SK-N-SH treated with all-trans-retinoic acid at 6 μM for 48 hours (cell line): Measurements from ENCODE around the gene MFN2.
"Not testable (repeated sequence)": the region's sequence is repeated elsewhere in the genome, so short reads cannot be mapped to it uniquely, and the experiment has no call there.

ENCODE experiments used
- ATAC-seq: fragments of 200-7000 bp; cut with Tn5 transposase; 3 replicates; pipeline ENCODE4 v1.9.1; 2020; ENCODE audit warnings: mild to moderate bottlenecking, moderate library complexity
- ARNTL ChIP-seq: fragments of 450-650 bp; formaldehyde crosslinking; IDR thresholded peaks from 2 replicates; pipeline ENCODE4 v1.5.0; 2020; ENCODE audit warnings: low read depth, mild to moderate bottlenecking, moderate library complexity, borderline replicate concordance
- BACH2 ChIP-seq: fragments of 250-450 bp; sonication (Bioruptor Pico); IDR thresholded peaks from 2 replicates; pipeline ENCODE4 v1.9.0; 2021; ENCODE audit warnings: mild to moderate bottlenecking, borderline replicate concordance
- CREB5 ChIP-seq: fragments of 250-450 bp; sonication (Bioruptor Pico); IDR thresholded peaks from 2 replicates; pipeline ENCODE4 v1.5.1; 2020; ENCODE audit warnings: low read depth, mild to moderate bottlenecking, moderate library complexity
- CSDC2 ChIP-seq: fragments of 250-450 bp; sonication (Bioruptor Pico); IDR thresholded peaks from 2 replicates; pipeline ENCODE4 v1.5.0; 2020; ENCODE audit warnings: mild to moderate bottlenecking, moderate library complexity
- OSR1 ChIP-seq: fragments of 250-450 bp; sonication (Bioruptor Pico); IDR thresholded peaks from 2 replicates; pipeline ENCODE4 v1.8.0; 2022; ENCODE audit warnings: moderate library complexity, mild to moderate bottlenecking, inconsistent platforms
- RARB ChIP-seq: fragments of 250-450 bp; sonication (Bioruptor Pico); IDR thresholded peaks from 2 replicates; pipeline ENCODE4 v1.8.0; 2021; ENCODE audit warnings: mild to moderate bottlenecking, moderate library complexity
- TOX ChIP-seq: fragments of 250-450 bp; sonication (Bioruptor Pico); IDR thresholded peaks from 2 replicates; pipeline ENCODE4 v1.8.0; 2021; ENCODE audit warnings: mild to moderate bottlenecking, moderate library complexity, borderline replicate concordance
- ZC3H10 ChIP-seq: fragments of 250-450 bp; sonication (Bioruptor Pico); IDR thresholded peaks from 2 replicates; pipeline ENCODE4 v1.5.1; 2021; ENCODE audit warnings: mild to moderate bottlenecking, moderate library complexity
- ZFP3 ChIP-seq: fragments of 250-450 bp; sonication (Bioruptor Pico); IDR thresholded peaks from 2 replicates; pipeline ENCODE4 v1.5.0; 2020; ENCODE audit warnings: mild to moderate bottlenecking, moderate library complexity
- ZFP30 ChIP-seq: fragments of 450-650 bp; formaldehyde crosslinking; IDR thresholded peaks from 2 replicates; pipeline ENCODE4 v1.5.0; 2022; ENCODE audit warnings: mild to moderate bottlenecking, moderate library complexity
- ZNF70 ChIP-seq: fragments of 450-650 bp; formaldehyde crosslinking; IDR thresholded peaks from 2 replicates; pipeline ENCODE4 v1.5.0; 2020; ENCODE audit warnings: mild to moderate bottlenecking, moderate library complexity
- ZNF8 ChIP-seq: fragments of 450-650 bp; formaldehyde crosslinking; IDR thresholded peaks from 2 replicates; pipeline ENCODE4 v1.5.0; 2020; ENCODE audit warnings: mild to moderate bottlenecking, moderate library complexity
- TF ChIP-seq, protein P1 (sequence below): fragments of 250-450 bp; sonication (Bioruptor Pico); IDR thresholded peaks from 2 replicates; pipeline ENCODE4 v1.5.0; 2020; ENCODE audit warnings: mild to moderate bottlenecking, moderate library complexity
- TF ChIP-seq, protein P2 (sequence below): fragments of 250-450 bp; sonication (Bioruptor Pico); IDR thresholded peaks from 2 replicates; pipeline ENCODE4 v1.8.0; 2021; ENCODE audit warnings: low read depth, mild to moderate bottlenecking, moderate library complexity, borderline replicate concordance

The MFN2 gene

DNA sequence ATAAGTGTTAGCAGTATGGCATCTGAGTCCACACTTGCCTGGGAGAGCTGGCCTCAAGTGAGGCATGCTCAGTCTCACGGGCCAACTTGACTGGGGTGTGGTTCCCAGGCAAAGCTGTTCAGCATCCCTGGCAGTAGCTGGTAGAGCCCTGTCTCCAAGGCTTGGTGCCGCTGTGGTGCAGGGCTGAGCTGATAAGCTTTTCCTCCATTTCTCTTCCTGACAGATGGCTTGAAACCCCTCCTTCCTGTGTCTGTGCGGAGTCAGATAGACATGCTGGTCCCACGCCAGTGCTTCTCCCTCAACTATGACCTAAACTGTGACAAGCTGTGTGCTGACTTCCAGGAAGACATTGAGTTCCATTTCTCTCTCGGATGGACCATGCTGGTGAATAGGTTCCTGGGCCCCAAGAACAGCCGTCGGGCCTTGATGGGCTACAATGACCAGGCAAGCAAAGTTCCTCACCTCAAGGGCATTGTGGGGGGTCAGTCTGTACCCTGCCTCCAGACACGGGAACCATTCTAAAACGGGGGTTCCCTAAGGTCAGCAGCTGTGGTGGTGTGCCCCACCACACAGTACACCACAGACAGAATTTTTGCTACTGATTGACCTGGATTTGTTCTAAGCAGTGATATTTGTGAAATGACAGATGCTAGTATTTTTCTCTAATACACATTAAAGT is 25.4 kb downstream of the MFN2 start:
- no peak for TF ChIP-seq ARNTL (CRISPR knock-in tag)
- TF ChIP-seq, all 23 proteins: peak for 0
- ATAC-seq = no peak

DNA sequence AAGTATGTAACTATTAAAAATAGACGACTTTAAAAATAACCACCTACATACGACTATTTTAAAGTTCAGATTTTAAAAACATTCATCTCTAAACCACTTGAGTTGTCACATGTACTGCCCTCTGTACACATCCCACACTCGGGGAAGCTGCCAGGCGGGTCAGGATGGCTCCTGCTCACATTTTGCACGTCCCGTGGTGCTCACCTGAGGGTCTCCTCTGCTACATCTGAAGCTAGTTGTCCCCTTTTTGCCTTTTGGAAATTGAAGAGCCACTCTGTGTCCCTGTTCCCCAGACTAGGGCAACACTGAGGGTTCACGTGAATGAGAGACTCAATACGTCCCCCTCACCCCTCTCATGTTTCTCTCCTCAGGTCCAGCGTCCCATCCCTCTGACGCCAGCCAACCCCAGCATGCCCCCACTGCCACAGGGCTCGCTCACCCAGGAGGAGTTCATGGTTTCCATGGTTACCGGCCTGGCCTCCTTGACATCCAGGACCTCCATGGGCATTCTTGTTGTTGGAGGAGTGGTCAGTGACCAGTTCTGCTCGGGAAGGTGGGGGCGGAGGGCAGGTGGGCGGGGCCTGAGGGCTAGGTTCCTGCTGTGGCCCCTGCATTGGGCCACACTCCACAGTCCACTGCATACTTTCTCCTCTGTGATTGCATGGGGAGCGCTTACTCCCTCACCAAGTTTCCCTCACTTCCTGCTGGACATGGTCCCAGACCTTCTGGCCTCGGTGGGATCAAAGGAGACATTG is 26.1 kb downstream of the MFN2 start:
- TF ChIP-seq ZNF8 (CRISPR knock-in tag) (no peak), TOX (CRISPR knock-in tag) (no peak), BACH2 (CRISPR knock-in tag) (no peak), ZNF70 (CRISPR knock-in tag) (no peak), CREB5 (CRISPR knock-in tag) (no peak), ZFP30 (CRISPR knock-in tag) (no peak)
- TF ChIP-seq, protein P1, sequence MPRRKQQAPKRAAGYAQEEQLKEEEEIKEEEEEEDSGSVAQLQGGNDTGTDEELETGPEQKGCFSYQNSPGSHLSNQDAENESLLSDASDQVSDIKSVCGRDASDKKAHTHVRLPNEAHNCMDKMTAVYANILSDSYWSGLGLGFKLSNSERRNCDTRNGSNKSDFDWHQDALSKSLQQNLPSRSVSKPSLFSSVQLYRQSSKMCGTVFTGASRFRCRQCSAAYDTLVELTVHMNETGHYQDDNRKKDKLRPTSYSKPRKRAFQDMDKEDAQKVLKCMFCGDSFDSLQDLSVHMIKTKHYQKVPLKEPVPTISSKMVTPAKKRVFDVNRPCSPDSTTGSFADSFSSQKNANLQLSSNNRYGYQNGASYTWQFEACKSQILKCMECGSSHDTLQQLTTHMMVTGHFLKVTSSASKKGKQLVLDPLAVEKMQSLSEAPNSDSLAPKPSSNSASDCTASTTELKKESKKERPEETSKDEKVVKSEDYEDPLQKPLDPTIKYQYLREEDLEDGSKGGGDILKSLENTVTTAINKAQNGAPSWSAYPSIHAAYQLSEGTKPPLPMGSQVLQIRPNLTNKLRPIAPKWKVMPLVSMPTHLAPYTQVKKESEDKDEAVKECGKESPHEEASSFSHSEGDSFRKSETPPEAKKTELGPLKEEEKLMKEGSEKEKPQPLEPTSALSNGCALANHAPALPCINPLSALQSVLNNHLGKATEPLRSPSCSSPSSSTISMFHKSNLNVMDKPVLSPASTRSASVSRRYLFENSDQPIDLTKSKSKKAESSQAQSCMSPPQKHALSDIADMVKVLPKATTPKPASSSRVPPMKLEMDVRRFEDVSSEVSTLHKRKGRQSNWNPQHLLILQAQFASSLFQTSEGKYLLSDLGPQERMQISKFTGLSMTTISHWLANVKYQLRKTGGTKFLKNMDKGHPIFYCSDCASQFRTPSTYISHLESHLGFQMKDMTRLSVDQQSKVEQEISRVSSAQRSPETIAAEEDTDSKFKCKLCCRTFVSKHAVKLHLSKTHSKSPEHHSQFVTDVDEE (CRISPR knock-in tag) = no peak
- ATAC-seq = no peak

DNA sequence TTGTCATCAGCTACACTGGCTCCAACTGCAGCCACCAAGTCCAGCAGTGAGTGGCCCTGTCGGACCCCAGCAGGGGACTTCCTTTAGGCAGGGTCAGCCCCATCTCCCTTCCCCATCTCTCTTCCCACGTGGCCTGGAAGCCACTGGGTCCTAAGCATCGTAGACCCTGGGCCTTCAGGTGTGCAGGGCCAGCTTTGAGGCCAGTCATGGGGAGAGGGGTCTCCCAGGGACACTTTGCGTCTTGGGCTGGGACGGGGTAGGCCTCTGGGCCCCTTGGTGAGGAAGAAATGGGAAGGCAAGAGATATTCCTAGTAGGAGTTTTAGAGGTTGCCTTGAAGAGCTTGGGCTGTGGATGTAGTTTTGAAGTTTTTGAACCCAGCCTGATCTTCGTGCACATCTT is 27.0 kb downstream of the MFN2 start:
- no peak for ATAC-seq
- no peak for TF ChIP-seq CSDC2 (CRISPR knock-in tag)
- TF ChIP-seq, protein P2, sequence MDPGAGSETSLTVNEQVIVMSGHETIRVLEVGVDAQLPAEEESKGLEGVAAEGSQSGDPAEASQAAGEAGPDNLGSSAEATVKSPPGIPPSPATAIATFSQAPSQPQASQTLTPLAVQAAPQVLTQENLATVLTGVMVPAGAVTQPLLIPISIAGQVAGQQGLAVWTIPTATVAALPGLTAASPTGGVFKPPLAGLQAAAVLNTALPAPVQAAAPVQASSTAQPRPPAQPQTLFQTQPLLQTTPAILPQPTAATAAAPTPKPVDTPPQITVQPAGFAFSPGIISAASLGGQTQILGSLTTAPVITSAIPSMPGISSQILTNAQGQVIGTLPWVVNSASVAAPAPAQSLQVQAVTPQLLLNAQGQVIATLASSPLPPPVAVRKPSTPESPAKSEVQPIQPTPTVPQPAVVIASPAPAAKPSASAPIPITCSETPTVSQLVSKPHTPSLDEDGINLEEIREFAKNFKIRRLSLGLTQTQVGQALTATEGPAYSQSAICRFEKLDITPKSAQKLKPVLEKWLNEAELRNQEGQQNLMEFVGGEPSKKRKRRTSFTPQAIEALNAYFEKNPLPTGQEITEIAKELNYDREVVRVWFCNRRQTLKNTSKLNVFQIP = no peak
- no peak for TF ChIP-seq OSR1 (CRISPR knock-in tag)
- no peak for TF ChIP-seq ZC3H10 (CRISPR knock-in tag)
- no peak for TF ChIP-seq ARNTL (CRISPR knock-in tag)
- no peak for TF ChIP-seq CREB5 (CRISPR knock-in tag)
- TF ChIP-seq ZFP3 (CRISPR knock-in tag) = no peak
- no peak for TF ChIP-seq RARB
- TF ChIP-seq ZNF70 (CRISPR knock-in tag) = no peak
- TF ChIP-seq, protein P1 (CRISPR knock-in tag) = no peak

DNA sequence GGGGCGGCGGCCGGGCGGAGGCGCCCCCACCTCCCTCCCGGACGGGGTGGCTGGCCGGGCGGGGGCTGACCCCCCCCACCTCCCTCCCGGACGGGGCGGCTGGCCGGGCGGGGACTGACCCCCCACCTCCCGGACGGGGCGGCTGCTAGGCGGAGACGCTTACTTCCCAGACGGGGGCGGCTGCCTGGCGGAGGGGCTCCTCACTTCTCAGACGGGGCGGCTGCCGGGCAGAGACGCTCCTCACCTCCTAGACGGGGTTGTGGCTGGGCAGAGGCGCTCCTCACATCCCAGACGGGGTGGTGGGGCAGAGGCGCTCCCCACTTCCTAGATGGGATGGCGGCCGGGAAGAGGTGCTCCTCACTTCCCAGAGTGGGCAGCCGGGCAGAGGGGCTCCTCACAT is 28.1 kb downstream of the MFN2 start:
- ATAC-seq = not testable (repeated sequence)
